OCI-LY7 (cell line): ENCODE results near the gene FRAS1. TPM values are rescaled to one million over a fixed set of nuclear protein-coding genes. Genes with fewer than 3 reads are reported as not detected.

Experiments
- BruUV-seq: library from RNA; stranded (reverse); fragments of 400-500 nt; replicated peaks from 2 replicates; lab custom pipeline; 2021; lab: Mats Ljungman, UMichigan
- CTCF ChIA-PET: fragments of 300-600 bp; sonication (Branson Sonifier 250); formaldehyde crosslinking; loops from one replicate; lab custom pipeline; 2022; ENCODE audit warnings: antibody characterized with exemption; ENCODE audit not compliant: unreplicated experiment; lab: Charles Lee
- POLR2A ChIA-PET: fragments of 300-600 bp; sonication (Branson Sonifier 250); formaldehyde crosslinking; loops from one replicate; lab custom pipeline; 2022; ENCODE audit warnings: antibody characterized with exemption; lab: Charles Lee
- DNase-seq: peaks from one replicate; pipeline ENCODE4 v3.0.0-alpha.2; 2015; ENCODE audit warnings: low spot score
- H2AFZ ChIP-seq: fragments of 200-600 bp; sonication (generic), shearing (Covaris generic); 2 replicates; pipeline ENCODE4 v1.6.1; 2014; ENCODE audit warnings: mild to moderate bottlenecking, antibody characterized with exemption, low read length, moderate library complexity
- H3K27ac ChIP-seq: fragments of 200-600 bp; sonication (generic); 2 replicates; pipeline ENCODE4 v1.5.1; 2014; ENCODE audit warnings: mixed run types, low read depth, mild to moderate bottlenecking, moderate library complexity, low read length, inconsistent platforms; ENCODE audit not compliant: poor library complexity, severe bottlenecking
- H3K36me3 ChIP-seq: fragments of 200-600 bp; sonication (generic); 2 replicates; pipeline ENCODE4 v1.6.1; 2014; ENCODE audit warnings: mild to moderate bottlenecking, antibody characterized with exemption, low read length, moderate library complexity, mixed read lengths; ENCODE audit not compliant: insufficient read depth
- H3K4me1 ChIP-seq: fragments of 200-600 bp; sonication (generic); 2 replicates; pipeline ENCODE4 v1.5.1; 2014; ENCODE audit warnings: mild to moderate bottlenecking, low read length; ENCODE audit not compliant: insufficient read depth, poor library complexity, severe bottlenecking
- H3K4me2 ChIP-seq: fragments of 200-600 bp; sonication (generic); 2 replicates; pipeline ENCODE4 v1.6.1; 2014; ENCODE audit warnings: mild to moderate bottlenecking, low read length
- H3K4me3 ChIP-seq: fragments of 200-600 bp; sonication (generic); 2 replicates; pipeline ENCODE4 v1.5.1; 2014; ENCODE audit warnings: mild to moderate bottlenecking, low read depth, low read length; ENCODE audit not compliant: poor library complexity, severe bottlenecking
- H3K79me2 ChIP-seq: fragments of 200-600 bp; sonication (generic); 2 replicates; pipeline ENCODE4 v1.6.1; 2016; ENCODE audit warnings: low read depth, mild to moderate bottlenecking, low read length, moderate library complexity, mixed read lengths; ENCODE audit not compliant: insufficient read depth
- H3K9me2 ChIP-seq: fragments of 200-600 bp; sonication (generic); 2 replicates; pipeline ENCODE4 v1.6.1; 2016; ENCODE audit warnings: mild to moderate bottlenecking, low read length, mixed read lengths; ENCODE audit not compliant: insufficient read depth
- H3K9me3 ChIP-seq: fragments of 200-600 bp; sonication (generic); 2 replicates; pipeline ENCODE4 v1.6.1; 2014; ENCODE audit warnings: mild to moderate bottlenecking, mixed run types, low read length, mixed read lengths
- H4K20me1 ChIP-seq: fragments of 200-600 bp; sonication (generic); 2 replicates; pipeline ENCODE4 v1.6.1; 2014; ENCODE audit warnings: mild to moderate bottlenecking, antibody characterized with exemption, low read length, moderate library complexity, mixed read lengths; ENCODE audit not compliant: insufficient read depth
- CTCF ChIP-seq: fragments of 200-600 bp; sonication (generic); conservative IDR thresholded peaks from 2 replicates; pipeline ENCODE4 v1.5.1; 2014; ENCODE audit warnings: mild to moderate bottlenecking, antibody characterized with exemption, low read length, moderate library complexity, mixed read lengths
- EZH2phosphoT487 ChIP-seq: fragments of 200-600 bp; sonication (generic); IDR thresholded peaks from 2 replicates; pipeline ENCODE4 v1.6.1; 2018; ENCODE audit warnings: low read depth, borderline replicate concordance, mild to moderate bottlenecking, mixed run types, antibody characterized with exemption, low read length, moderate library complexity, mixed read lengths
- intact Hi-C: fragments of 100-400 bp; cut with micrococcal nuclease; formaldehyde crosslinking; loops from one replicate; pipeline ENCODE4 v1.10.0; 2022; ENCODE audit not compliant: unreplicated experiment
- total RNA-seq, 2 experiments: library from RNA; depleted of rRNA in 1 of 2; stranded (reverse); fragments of >200 nt in 1 of 2; shearing (Covaris generic) in 1 of 2; gene quantifications; 2 replicates each; pipeline ENCODE4 v1.2.3, GENCODE V29; 2014 to 2022

The FRAS1 gene
- total RNA-seq, 2 experiments from 2014 or later: 0.19 to 0.30 TPM

- no peak for TF ChIP-seq CTCF
- TF ChIP-seq EZH2phosphoT487: no peak
- no peaks in the 10 kb centered on the region for H3K4me1 ChIP-seq
- no peaks in the 10 kb centered on the region for H3K9me2 ChIP-seq
- no peaks in the 10 kb centered on the region for H3K79me2 ChIP-seq
- H3K27ac ChIP-seq: no peak overlapping the region
- POLR2A ChIA-PET: no interaction called here
- no TSS peak for BruUV-seq
- CTCF ChIA-PET: no interaction called here
- H3K36me3 ChIP-seq: no peaks in the 10 kb centered on the region
- no peaks in the 10 kb centered on the region for H3K9me3 ChIP-seq
- no peaks in the 10 kb centered on the region for H4K20me1 ChIP-seq
- intact Hi-C loops: no loop called here
- H3K4me2 ChIP-seq: no peak overlapping the region
- H3K4me3 ChIP-seq: no peak overlapping the region
- no peak overlapping the region for H2AFZ ChIP-seq
- DNase-seq: no peak
Observed at GRCh38 chr4:78184584-78184983, 127.5 kb downstream of the FRAS1 start.

GRCh38 chr4:78185117-78185516 is 128.0 kb downstream of the FRAS1 start:
- ChIA-PET CTCF (no interaction called here), POLR2A (no interaction called here)
- DNase-seq: no peak
- Histone ChIP-seq H3K4me3 (no peak overlapping the region), H3K27ac (no peak overlapping the region), H3K79me2 (no peaks in the 10 kb centered on the region), H4K20me1 (no peaks in the 10 kb centered on the region), H3K4me1 (no peaks in the 10 kb centered on the region), H3K9me3 (no peaks in the 10 kb centered on the region), H3K4me2 (no peak overlapping the region), H2AFZ (no peak overlapping the region), H3K36me3 (no peaks in the 10 kb centered on the region), H3K9me2 (no peaks in the 10 kb centered on the region)
- BruUV-seq: no TSS peak
- TF ChIP-seq CTCF: no peak
- intact Hi-C loops: no loop called here

- intact Hi-C loops: no loop called here
- BruUV-seq: no TSS peak
- no peaks in the 10 kb centered on the region for H3K4me1 ChIP-seq
Observed at GRCh38 chr4:78186597-78187543, 129.7 kb downstream of the FRAS1 start.

More at GRCh38 chr4:78186597-78187543, 129.7 kb downstream of the FRAS1 start:
- ChIA-PET CTCF (no interaction called here), POLR2A (no interaction called here)
- no peaks in the 10 kb centered on the region for H3K9me2 ChIP-seq
- H3K36me3 ChIP-seq: no peaks in the 10 kb centered on the region
- no peak overlapping the region for H2AFZ ChIP-seq
- no peaks in the 10 kb centered on the region for H3K9me3 ChIP-seq
- no peak overlapping the region for H3K27ac ChIP-seq
- no peaks in the 10 kb centered on the region for H3K79me2 ChIP-seq
- no peaks in the 10 kb centered on the region for H4K20me1 ChIP-seq
- TF ChIP-seq CTCF: no peak
- DNase-seq: no peak
- H3K4me3 ChIP-seq: no peak overlapping the region
- H3K4me2 ChIP-seq: no peak overlapping the region
